ENCODE measurements around the gene HMG20B. TPM values are rescaled to one million over a fixed set of nuclear protein-coding genes. Genes with fewer than 3 reads are reported as not detected.
"Not testable (repeated sequence)": the region's sequence is repeated elsewhere in the genome, so short reads cannot be mapped to it uniquely, and the experiment has no call there.

HMG20B gene
- polyA plus RNA-seq (ENCODE audit: insufficient read length in 3 of 3) = 10 to 100 TPM; 67.6 to 94.6 (median 91.9) TPM
- long read RNA-seq, donor 1, transcript HMG20B-202 (10 exons, 1,596 nt) = major isoform, 22 of 39 reads
- long read RNA-seq, donor 1, partial matches to known transcripts = 12 of 39 reads
- long read RNA-seq, donor 1, other reads (novel, unspliced or antisense) = 0 of 39 reads
- long read RNA-seq, donor 2, transcript HMG20B-202 (10 exons, 1,596 nt) = major isoform, 25 of 33 reads
- long read RNA-seq, donor 2, partial matches to known transcripts = 5 of 33 reads
- long read RNA-seq, donor 2, other reads (novel, unspliced or antisense) = 0 of 33 reads
- long read RNA-seq, donor 3, transcript HMG20B-202 (10 exons, 1,596 nt) = major isoform, 40 of 66 reads
- long read RNA-seq, donor 3, partial matches to known transcripts = 24 of 66 reads
- long read RNA-seq, donor 3, other reads (novel, unspliced or antisense) = 0 of 66 reads
- long read RNA-seq, donor 4, transcript HMG20B-202 (10 exons, 1,596 nt) = major isoform, 29 of 53 reads
- long read RNA-seq, donor 4, partial matches to known transcripts = 16 of 53 reads
- long read RNA-seq, donor 4, other reads (novel, unspliced or antisense) = 0 of 53 reads
- long read RNA-seq, donor 5 = 0 reads
- long read RNA-seq, donor 6, transcript HMG20B-209 (3 exons, 806 nt) = minor isoform, 7 of 46 reads
- long read RNA-seq, donor 6, transcript HMG20B-202 (10 exons, 1,596 nt) = major isoform, 22 of 46 reads
- long read RNA-seq, donor 6, partial matches to known transcripts = 15 of 46 reads
- long read RNA-seq, donor 6, other reads (novel, unspliced or antisense) = 0 of 46 reads
- long read RNA-seq, donor 7, transcript HMG20B-202 (10 exons, 1,596 nt) = major isoform, 22 of 57 reads
- long read RNA-seq, donor 7, partial matches to known transcripts = 28 of 57 reads
- long read RNA-seq, donor 7, other reads (novel, unspliced or antisense) = 0 of 57 reads
- long read RNA-seq, donor 8 = 0 reads
- long read RNA-seq, donor 9, transcript HMG20B-202 (10 exons, 1,596 nt) = major isoform, 32 of 55 reads
- long read RNA-seq, donor 9, partial matches to known transcripts = 17 of 55 reads
- long read RNA-seq, donor 9, other reads (novel, unspliced or antisense) = 0 of 55 reads
- long read RNA-seq, donor 10, transcript HMG20B-202 (10 exons, 1,596 nt) = major isoform, 23 of 37 reads
- long read RNA-seq, donor 10, transcript HMG20B-211 (2 exons, 719 nt) = minor isoform, 5 of 37 reads
- long read RNA-seq, donor 10, partial matches to known transcripts = 5 of 37 reads
- long read RNA-seq, donor 10, other reads (novel, unspliced or antisense) = 0 of 37 reads
- long read RNA-seq, donor 11, transcript HMG20B-202 (10 exons, 1,596 nt) = major isoform, 26 of 31 reads
- long read RNA-seq, donor 11, partial matches to known transcripts = 0 of 31 reads
- long read RNA-seq, donor 11, other reads (novel, unspliced or antisense) = 0 of 31 reads
- long read RNA-seq, donor 12, transcript HMG20B-202 (10 exons, 1,596 nt) = major isoform, 8 of 13 reads
- long read RNA-seq, donor 12, partial matches to known transcripts = 0 of 13 reads
- long read RNA-seq, donor 12, other reads (novel, unspliced or antisense) = 0 of 13 reads
- long read RNA-seq, donor 13 = 0 reads
- long read RNA-seq, donor 14, transcript HMG20B-202 (10 exons, 1,596 nt) = major isoform, 28 of 43 reads
- long read RNA-seq, donor 14, partial matches to known transcripts = 14 of 43 reads
- long read RNA-seq, donor 14, other reads (novel, unspliced or antisense) = 0 of 43 reads
- long read RNA-seq, donor 15, transcript HMG20B-202 (10 exons, 1,596 nt) = major isoform, 12 of 17 reads
- long read RNA-seq, donor 15, partial matches to known transcripts = 0 of 17 reads
- long read RNA-seq, donor 15, other reads (novel, unspliced or antisense) = 0 of 17 reads
- long read RNA-seq, donor 16, transcript HMG20B-202 (10 exons, 1,596 nt) = major isoform, 95 of 230 reads
- long read RNA-seq, donor 16, transcript HMG20B-209 (3 exons, 806 nt) = minor isoform, 11 of 230 reads
- long read RNA-seq, donor 16, partial matches to known transcripts = 107 of 230 reads
- long read RNA-seq, donor 16, other reads (novel, unspliced or antisense) = 13 of 230 reads

- DNase-seq (ENCODE audit: extremely low read depth in 1 of 11, low read depth in 9 of 11, low spot score in 4 of 11) = no peak
These were observed at the start of gene HMG20B for GRCh38 chr19:3572855-3573161. TSS of gene HMG20B (plus strand) at chr19:3572944. CDS start at chr19:3573310, 366 bp downstream.

DNA sequence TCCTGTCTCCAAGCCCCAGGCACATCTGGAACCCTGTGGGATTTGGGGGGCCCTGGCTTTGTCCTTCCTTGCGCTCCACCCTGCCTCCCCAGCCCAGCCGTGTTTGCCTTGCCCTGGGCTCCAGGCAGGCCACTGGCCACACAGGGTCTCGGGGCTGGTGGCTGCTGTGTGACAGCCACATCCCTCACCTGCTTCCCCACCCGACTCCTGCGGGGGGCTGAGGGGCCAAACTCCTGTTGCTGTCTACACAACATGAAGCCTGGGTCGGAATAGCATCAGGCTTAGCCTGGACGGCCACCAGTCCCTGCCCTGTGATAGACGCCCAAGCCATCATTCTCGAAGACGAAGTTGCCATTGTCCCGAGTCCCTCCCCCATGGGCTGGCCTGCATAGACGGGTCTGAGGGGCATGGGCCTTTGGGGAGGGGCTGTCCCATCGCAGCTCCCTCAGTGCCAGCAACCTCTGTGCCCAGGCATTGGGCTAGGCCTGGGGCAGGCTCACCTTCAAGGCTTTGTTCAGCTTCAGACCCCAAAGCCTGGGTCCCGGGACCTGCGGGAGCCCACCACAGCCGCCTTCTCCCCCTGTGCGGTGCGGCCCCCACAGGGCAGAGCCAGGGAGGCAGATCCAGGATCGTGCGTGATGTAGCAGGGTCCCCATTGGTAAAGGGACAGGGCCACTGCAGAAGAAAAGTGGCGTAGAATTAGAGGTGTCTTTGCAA is 49.2 kb upstream of the HMG20B start:
- no peak for DNase-seq (ENCODE audit: extremely low read depth in 1 of 11, low read depth in 9 of 11, low spot score in 4 of 11)

- no peak for DNase-seq (ENCODE audit: extremely low read depth in 1 of 11, low read depth in 9 of 11, low spot score in 4 of 11)
These were observed 48.5 kb upstream of the HMG20B start for GRCh38 chr19:3524078-3524842.

DNA sequence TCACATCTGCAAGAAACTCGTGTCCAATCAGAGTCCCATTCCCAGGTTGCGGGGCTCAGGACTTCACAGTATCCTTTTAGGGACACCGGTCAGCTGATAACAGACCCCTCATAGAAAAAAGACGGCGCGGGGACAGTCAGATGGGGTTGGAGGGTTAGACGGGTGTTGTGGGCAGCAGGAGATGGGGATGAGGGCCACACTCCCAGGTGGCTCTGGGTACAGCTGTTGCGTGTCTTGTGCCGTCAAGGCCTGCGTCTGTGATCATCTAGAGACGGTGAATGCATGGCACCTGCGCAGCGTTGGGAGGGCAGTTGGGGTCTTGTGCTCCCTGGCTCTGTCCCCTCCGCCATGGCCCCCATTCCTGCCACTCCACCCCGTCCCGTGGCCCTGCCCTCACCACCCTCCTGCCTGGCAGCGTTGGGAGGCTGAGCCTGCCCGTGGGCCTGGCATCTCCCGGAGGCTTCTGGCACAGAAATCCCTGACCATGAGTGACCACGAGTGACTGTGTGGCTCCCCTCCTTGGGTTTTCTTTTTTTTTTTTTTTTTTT is 47.8 kb upstream of the HMG20B start:
- no peak for DNase-seq (ENCODE audit: extremely low read depth in 1 of 11, low read depth in 9 of 11, low spot score in 4 of 11)

DNA sequence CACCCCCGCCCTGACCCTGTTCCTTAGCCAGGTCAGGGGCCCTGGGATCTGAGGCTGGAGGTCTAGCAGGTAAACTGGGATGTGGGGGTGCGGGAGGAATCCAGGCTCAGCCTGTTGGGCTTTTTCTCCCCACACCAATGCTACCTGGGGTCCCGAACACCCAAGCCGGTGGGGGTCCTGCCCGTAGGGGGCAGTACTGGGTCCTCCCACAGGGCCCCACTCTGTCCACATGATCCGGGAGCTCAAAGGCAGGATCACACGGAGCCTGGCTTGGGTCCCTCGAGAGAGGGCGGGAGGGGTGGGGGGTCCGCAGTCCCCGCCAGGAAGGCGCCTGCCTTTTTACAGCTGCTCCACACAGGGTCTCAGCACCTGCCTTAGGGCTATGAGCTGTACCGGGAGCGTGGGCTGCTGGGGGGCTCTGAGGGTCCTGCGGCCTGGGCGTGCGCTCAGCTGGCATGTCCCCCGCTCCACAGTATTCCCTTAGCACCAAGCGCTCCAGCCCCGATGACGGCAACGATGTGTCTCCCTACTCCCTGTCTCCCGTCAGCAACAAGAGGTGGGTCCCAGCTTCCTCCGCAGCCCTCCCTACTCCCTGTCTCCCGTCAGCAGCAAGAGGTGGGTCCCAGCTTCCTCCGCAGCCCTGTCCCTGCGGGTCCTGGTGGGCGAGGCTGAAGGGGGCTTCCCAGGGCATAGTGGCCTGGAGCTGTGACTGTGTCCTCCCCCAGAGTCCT is 46.1 kb upstream of the HMG20B start:
- no peak for DNase-seq (ENCODE audit: extremely low read depth in 1 of 11, low read depth in 9 of 11, low spot score in 4 of 11)

- DNase-seq (ENCODE audit: extremely low read depth in 1 of 11, low read depth in 9 of 11, low spot score in 4 of 11) = no peak
These were observed 45.4 kb upstream of the HMG20B start for GRCh38 chr19:3527238-3527910.

DNA sequence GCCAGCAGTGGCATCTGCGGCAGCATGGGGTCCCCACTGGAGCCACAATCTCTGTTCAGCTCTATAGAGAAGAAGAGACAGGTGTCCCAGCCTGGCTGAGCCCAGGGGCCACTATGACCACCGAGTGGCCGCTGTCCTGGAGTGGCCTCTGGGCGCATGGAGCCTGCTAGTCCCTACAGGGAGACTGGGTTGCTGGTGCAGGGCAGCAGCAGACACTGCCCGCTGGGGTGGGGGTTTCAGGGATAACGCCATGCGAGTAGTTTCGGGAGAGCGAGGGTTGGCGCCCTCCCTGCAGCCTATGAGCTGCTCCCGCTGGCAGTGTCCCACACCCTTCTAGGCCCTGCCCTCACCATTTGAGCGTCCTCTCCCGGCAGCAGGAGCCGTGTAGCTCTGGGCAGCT is 44.7 kb upstream of the HMG20B start:
- DNase-seq (ENCODE audit: extremely low read depth in 1 of 11, low read depth in 9 of 11, low spot score in 4 of 11) = no peak

- no peak for DNase-seq (ENCODE audit: extremely low read depth in 1 of 11, low read depth in 9 of 11, low spot score in 4 of 11)
These were observed 44.1 kb upstream of the HMG20B start for GRCh38 chr19:3528539-3529211.

DNA sequence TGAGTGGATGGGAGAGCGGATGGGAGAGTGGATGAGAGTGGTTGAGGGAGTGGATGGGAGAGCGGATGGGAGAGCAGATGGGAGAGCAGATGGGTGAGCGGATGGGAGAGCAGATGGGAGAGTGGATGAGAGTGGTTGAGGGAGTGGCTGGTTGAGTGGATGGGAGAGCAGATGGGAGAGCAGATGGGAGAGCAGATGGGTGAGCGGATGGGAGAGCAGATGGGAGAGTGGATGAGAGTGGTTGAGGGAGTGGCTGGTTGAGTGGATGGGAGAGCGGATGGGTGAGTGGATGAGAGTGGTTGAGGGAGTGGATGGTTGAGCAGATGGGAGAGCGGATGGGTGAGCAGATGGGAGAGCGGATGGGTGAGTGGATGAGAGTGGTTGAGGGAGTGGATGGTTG is 43.4 kb upstream of the HMG20B start:
- not testable (repeated sequence) for DNase-seq (ENCODE audit: extremely low read depth in 1 of 11, low read depth in 9 of 11, low spot score in 4 of 11)

DNA sequence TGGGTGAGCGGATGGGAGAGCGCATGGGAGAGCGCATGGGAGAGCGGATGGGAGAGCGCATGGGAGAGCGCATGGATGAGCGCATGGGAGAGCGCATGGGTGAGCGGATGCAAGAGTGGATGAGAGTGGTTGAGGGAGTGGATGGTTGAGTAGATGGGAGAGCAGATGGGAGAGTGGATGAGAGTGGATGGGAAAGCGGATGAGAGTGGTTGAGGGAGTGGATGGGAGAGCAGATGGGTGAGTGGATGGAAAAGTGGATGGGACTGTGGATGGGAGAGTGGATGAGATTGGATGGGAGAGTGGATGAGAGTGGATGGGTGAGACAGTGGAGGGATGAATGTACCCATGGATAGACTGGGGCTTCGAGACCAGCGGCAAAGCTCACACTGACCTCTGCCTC is 42.4 kb upstream of the HMG20B start:
- DNase-seq (ENCODE audit: extremely low read depth in 1 of 11, low read depth in 9 of 11, low spot score in 4 of 11) = no peak

DNA sequence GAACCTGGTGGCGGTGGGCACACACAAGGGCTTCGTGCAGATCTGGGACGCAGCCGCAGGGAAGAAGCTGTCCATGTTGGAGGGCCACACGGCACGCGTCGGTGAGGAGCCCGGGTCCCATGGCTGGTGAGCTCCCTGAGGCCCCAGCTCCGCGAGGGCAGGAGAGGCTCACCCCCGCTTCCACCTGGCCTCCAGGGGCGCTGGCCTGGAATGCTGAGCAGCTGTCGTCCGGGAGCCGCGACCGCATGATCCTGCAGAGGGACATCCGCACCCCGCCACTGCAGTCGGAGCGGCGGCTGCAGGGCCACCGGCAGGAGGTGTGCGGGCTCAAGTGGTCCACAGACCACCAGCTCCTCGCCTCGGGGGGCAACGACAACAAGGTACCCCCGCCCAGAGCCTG is 41.0 kb upstream of the HMG20B start:
- DNase-seq (ENCODE audit: extremely low read depth in 1 of 11, low read depth in 9 of 11, low spot score in 4 of 11) = no peak

DNA sequence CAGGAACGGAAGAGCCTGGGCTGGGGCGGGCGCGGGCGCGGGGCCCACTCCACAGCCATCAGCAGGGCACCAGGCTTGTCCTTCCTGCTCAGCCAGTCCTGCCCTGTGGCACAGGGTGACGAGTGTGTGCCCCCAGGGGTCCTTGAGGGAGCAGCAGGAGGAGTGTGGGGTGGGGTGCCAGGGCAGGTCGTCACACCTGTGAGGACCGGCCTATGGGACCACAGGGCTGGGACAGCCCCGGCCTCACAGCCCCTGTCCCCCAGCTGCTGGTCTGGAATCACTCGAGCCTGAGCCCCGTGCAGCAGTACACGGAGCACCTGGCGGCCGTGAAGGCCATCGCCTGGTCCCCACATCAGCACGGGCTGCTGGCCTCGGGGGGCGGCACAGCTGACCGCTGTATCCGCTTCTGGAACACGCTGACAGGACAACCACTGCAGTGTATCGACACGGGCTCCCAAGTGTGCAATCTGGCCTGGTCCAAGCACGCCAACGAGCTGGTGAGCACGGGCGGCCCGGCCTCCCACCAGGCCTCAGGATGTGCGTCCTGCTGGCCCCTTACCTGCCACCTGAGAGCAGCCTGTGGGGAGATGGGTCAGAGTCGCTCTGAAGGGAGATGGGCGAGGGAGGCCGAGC is 40.5 kb upstream of the HMG20B start:
- no peak for DNase-seq (ENCODE audit: extremely low read depth in 1 of 11, low read depth in 9 of 11, low spot score in 4 of 11)

- DNase-seq (ENCODE audit: extremely low read depth in 1 of 11, low read depth in 9 of 11, low spot score in 4 of 11) = no peak
These were observed 39.7 kb upstream of the HMG20B start for GRCh38 chr19:3533033-3533432.

GRCh38 chr19:3533563-3534216 is 39.1 kb upstream of the HMG20B start:
- DNase-seq (ENCODE audit: extremely low read depth in 1 of 11, low read depth in 9 of 11, low spot score in 4 of 11) = no peak
